ENCODE data around the gene FAIM2.
"Not testable (repeated sequence)": the region's sequence is repeated elsewhere in the genome, so short reads cannot be mapped to it uniquely, and the experiment has no call there.

FAIM2 gene

DNA sequence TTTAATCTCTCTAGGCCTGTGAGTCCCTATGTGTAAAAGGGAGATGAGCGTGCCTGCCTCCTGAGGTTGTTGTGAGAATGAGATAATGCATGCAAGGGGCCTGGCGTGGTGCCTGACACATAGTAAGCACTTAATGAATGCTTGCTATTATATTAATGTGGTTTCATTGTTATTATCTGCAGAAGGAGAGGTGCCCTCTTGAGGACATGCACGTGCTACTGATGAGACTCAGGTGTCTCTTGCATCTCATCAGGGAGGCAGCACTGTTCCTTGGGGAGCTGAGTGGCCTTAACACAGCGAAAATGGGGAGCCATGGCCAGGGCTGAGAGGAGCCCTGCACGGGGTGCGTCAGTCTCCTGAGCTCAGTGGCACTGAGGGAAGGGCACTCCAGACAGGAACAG is 30.9 kb downstream of the FAIM2 start:
- TF ChIP-seq FOXK2 (IDR thresholded peaks at IDR 0.05) (no peak), FOXA1 (IDR thresholded peaks at IDR 0.05) (no peak), CTBP1 (IDR thresholded peaks at IDR 0.05; ENCODE audit: borderline replicate concordance) (no peak), LEF1 (IDR thresholded peaks at IDR 0.05; ENCODE audit: borderline replicate concordance) (no peak), ARNT (IDR thresholded peaks at IDR 0.05) (no peak), SUZ12 (IDR thresholded peaks at IDR 0.05) (no peak), SP1 (IDR thresholded peaks at IDR 0.05) (no peak), L3MBTL2 (conservative IDR thresholded peaks at IDR 0.05) (no peak), ZNF384 (IDR thresholded peaks at IDR 0.05) (no peak)
- TF ChIP-seq, protein P1, sequence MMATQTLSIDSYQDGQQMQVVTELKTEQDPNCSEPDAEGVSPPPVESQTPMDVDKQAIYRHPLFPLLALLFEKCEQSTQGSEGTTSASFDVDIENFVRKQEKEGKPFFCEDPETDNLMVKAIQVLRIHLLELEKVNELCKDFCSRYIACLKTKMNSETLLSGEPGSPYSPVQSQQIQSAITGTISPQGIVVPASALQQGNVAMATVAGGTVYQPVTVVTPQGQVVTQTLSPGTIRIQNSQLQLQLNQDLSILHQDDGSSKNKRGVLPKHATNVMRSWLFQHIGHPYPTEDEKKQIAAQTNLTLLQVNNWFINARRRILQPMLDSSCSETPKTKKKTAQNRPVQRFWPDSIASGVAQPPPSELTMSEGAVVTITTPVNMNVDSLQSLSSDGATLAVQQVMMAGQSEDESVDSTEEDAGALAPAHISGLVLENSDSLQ (IDR thresholded peaks at IDR 0.05), result no peak
- ChIA-PET CTCF (no interaction called here), POLR2A (no interaction called here)
- no peak for DNase-seq (ENCODE audit: extremely low spot score)

DNA sequence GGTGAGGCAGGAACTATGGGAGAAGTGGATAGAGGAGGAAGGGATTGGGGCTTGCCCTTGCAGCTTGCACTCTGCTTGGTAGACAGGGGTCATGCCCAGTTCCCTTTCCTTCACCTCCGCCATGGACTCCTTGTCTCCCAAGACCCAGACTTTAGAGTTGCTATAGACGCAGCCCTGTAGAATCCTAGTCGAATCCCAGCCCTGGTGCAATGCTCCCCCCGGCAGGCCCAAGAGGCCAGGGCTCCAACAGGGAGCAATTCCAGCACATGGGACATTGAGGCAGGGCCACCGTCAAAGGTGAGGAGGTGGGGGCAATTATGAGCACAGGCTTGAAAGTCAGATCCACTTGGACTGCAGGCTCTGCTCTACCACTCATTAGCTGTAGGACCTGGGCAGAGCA is 31.3 kb downstream of the FAIM2 start:
- CTCF ChIA-PET, result no interaction called here
- POLR2A ChIA-PET, result no interaction called here
- TF ChIP-seq ELF4 (IDR thresholded peaks at IDR 0.05), result no peak
- TF ChIP-seq L3MBTL2 (conservative IDR thresholded peaks at IDR 0.05), result no peak
- TF ChIP-seq ARNT (IDR thresholded peaks at IDR 0.05), result no peak
- TF ChIP-seq, protein P1 (IDR thresholded peaks at IDR 0.05), result no peak
- no peak for TF ChIP-seq TARDBP (IDR thresholded peaks at IDR 0.05)
- no peak for DNase-seq (ENCODE audit: extremely low spot score)

DNA sequence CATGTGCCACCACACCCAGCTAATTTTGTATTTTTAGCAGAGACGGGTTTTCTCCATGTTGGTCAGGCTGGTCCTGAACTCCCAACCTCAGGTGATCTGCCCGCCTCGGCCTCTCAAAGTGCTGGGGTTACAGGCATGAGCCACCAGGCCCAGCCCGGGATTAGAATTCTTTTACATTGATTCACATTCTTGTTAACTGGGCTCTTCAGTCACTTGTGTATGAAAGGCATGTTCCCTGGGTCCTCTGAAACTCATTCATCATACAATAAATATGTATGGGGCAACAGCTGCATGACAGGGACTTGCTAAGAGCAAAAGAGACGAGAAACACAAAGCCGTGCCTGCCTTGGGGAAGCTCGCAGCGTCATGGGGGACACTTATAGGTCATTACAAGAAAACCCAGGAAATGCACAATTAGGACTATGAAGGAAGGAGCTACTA is 31.9 kb downstream of the FAIM2 start:
- POLR2A ChIA-PET, result not testable (repeated sequence)
- CTCF ChIA-PET, result interaction anchor here (2.2 kb wide), 1 partner anchor 74 kb away, joined by 6 read pairs; no protein-coding TSS in a partner anchor

DNA sequence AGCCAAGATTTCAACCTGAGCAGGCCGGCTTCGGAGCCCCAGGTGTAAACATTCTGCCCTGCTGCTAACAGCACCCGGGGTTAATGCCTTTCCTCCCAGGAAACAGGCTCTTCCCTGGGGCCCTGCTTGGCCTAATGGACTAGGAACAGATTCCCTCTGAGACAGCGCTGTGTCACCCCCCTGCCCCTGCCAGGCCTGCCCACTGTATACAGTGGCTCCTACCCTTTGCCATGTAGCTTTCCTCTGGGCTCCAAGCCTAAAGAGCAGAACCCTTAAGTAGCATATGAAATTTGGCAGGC is 32.5 kb downstream of the FAIM2 start:
- ChIA-PET POLR2A (no interaction called here), CTCF (interaction anchor here (2.2 kb wide), 1 partner anchor 74 kb away, joined by 6 read pairs; no protein-coding TSS in a partner anchor)
- no peak for DNase-seq (ENCODE audit: extremely low spot score)
- TF ChIP-seq ARNT (IDR thresholded peaks at IDR 0.05) (no peak), FOXA1 (IDR thresholded peaks at IDR 0.05) (no peak), BHLHE40 (IDR thresholded peaks at IDR 0.05; ENCODE audit: borderline replicate concordance) (no peak), FOXK2 (IDR thresholded peaks at IDR 0.05) (no peak), ZNF384 (IDR thresholded peaks at IDR 0.05) (no peak), L3MBTL2 (conservative IDR thresholded peaks at IDR 0.05) (no peak), SP1 (IDR thresholded peaks at IDR 0.05) (no peak), FOXM1 (IDR thresholded peaks at IDR 0.05; ENCODE audit: borderline replicate concordance) (no peak), HDGF (IDR thresholded peaks at IDR 0.05; ENCODE audit: borderline replicate concordance) (no peak)
- TF ChIP-seq, protein P1 (IDR thresholded peaks at IDR 0.05), result no peak

More for the DNA sequence above, 31.9 kb downstream of the FAIM2 start:
- not testable (repeated sequence) for DNase-seq (ENCODE audit: extremely low spot score)

DNA sequence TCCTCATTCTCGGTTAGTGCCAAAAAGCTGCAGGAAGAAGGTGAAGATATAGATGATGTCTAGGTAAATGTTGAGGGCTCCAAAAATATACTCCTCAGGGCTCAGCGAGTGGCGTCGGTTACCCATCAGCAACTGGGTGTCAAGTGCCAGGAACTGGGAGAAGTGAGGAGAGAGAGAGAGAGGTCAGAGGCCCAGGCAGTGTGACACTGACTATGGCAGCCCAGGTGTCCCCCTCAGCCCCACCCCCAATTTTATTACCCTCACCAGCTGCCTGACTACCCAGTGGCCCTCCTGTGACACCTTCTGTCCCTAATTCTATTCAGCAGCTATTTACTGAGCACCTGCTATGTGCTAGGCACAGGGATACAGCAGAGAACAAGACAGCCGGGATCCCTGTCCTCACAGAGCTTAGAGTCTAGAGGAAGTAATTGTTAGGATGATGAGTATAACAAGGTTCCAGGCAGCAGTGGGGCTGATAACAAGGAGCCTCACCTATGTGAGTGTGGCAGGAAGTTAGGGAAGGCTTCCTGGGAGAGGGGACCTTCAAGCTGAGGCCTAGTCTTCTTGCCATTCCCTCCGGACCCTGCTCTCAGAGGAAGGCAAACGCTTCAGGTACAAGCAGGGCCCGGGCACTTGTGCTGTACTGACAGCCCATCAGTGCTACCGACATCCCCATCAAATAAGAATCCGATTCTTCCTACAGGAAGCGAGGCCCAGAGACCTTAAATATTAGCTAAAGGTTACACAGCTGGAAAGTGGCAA is 33.0 kb downstream of the FAIM2 start:
- TF ChIP-seq L3MBTL2 (conservative IDR thresholded peaks at IDR 0.05) (no peak), LEF1 (IDR thresholded peaks at IDR 0.05; ENCODE audit: borderline replicate concordance) (no peak), FOXK2 (IDR thresholded peaks at IDR 0.05) (no peak), FOXM1 (IDR thresholded peaks at IDR 0.05; ENCODE audit: borderline replicate concordance) (no peak), HDGF (IDR thresholded peaks at IDR 0.05; ENCODE audit: borderline replicate concordance) (no peak), BHLHE40 (IDR thresholded peaks at IDR 0.05; ENCODE audit: borderline replicate concordance) (no peak), FOXA1 (IDR thresholded peaks at IDR 0.05) (no peak), NFRKB (IDR thresholded peaks at IDR 0.05) (no peak), TARDBP (IDR thresholded peaks at IDR 0.05) (no peak), ZNF384 (IDR thresholded peaks at IDR 0.05) (no peak), CTBP1 (IDR thresholded peaks at IDR 0.05; ENCODE audit: borderline replicate concordance) (no peak), ELF4 (IDR thresholded peaks at IDR 0.05) (no peak), SUZ12 (IDR thresholded peaks at IDR 0.05) (no peak), ARNT (IDR thresholded peaks at IDR 0.05) (no peak), SP1 (IDR thresholded peaks at IDR 0.05) (no peak)
- TF ChIP-seq, protein P1 (IDR thresholded peaks at IDR 0.05), result no peak
- POLR2A ChIA-PET, result no interaction called here
- no peak for DNase-seq (ENCODE audit: extremely low spot score)
- CTCF ChIA-PET, result interaction anchor here (2.2 kb wide), 1 partner anchor 75 kb away, joined by 6 read pairs; no protein-coding TSS in a partner anchor

DNA sequence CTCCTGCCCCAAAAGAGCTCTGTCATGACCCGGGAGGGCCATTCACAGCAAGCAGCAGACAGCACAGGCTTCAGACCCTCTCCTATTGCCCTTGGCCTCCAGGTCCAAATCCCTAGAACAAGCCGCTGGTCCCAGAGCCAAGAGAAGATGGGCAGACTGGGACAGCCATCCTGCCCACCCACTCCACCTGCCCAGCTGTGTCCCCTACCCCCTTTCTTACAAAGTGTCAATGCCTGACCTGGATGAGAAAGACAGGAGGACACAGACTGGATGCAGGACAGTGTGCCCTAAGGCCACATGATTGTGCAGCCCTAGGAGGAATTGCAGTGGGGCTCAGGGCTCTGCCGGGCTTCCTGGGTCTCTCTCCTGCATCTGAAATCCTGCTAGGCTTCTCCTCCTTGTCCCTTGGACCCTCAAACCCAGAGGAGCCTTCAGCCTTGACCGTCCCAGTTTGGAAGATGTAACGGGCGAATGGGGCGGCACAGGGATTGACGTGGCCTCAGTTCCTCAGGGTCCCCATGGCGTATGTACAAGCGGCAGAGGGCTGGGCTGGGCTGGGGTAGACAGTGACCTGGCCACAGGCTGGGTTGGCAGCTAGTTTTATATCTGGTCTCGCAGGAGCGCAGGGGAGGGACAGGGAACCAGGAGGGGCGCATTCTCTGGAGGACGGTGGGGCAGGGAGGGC is 33.7 kb downstream of the FAIM2 start:
- DNase-seq (ENCODE audit: extremely low spot score), result no peak
- ChIA-PET POLR2A (interaction anchor here (0.7 to 1.5 kb wide), 4 partner anchors 27 to 186 kb away, joined by 3 to 6 read pairs (median 4); partner anchors contain the start of gene BCDIN3D), CTCF (interaction anchor here (0.7 to 2.2 kb wide), 7 partner anchors 34 to 215 kb away, joined by 3 to 7 read pairs (median 3); partner anchors contain the start of gene SMARCD1)
- TF ChIP-seq FOXA1 (IDR thresholded peaks at IDR 0.05), result no peak
- TF ChIP-seq NFRKB (IDR thresholded peaks at IDR 0.05), result no peak
- no peak for TF ChIP-seq ELF4 (IDR thresholded peaks at IDR 0.05)
- no peak for TF ChIP-seq ARNT (IDR thresholded peaks at IDR 0.05)

All from HEK293T (cell line).